Type B pancreatic cell (in vitro differentiated cells): Measurements from ENCODE around the gene DLL4. TPM values are rescaled to one million over a fixed set of nuclear protein-coding genes. Genes with fewer than 3 reads are reported as not detected.

Experiments
- DNase-seq: peaks from one replicate; pipeline ENCODE4 v3.0.0; 2021; ENCODE audit warnings: mixed read lengths; ENCODE audit not compliant: unreplicated experiment; ENCODE audit errors: extremely low spot score
- H3K27ac Mint-ChIP-seq: 2 replicates; pipeline ENCODE4 v1.8.0; 2021; ENCODE audit warnings: mild to moderate bottlenecking, mixed read lengths
- H3K27me3 Mint-ChIP-seq: 2 replicates; pipeline ENCODE4 v1.8.0; 2021; ENCODE audit warnings: mixed read lengths
- H3K36me3 Mint-ChIP-seq: 2 replicates; pipeline ENCODE4 v1.8.0; 2021; ENCODE audit warnings: mixed read lengths
- H3K4me1 Mint-ChIP-seq: one replicate; pipeline ENCODE4 v1.8.0; 2021; ENCODE audit warnings: mixed read lengths; ENCODE audit not compliant: unreplicated experiment
- H3K4me3 Mint-ChIP-seq: 2 replicates; pipeline ENCODE4 v1.8.0; 2021; ENCODE audit warnings: mild to moderate bottlenecking, mixed read lengths
- H3K9me3 Mint-ChIP-seq: 2 replicates; pipeline ENCODE4 v1.8.0; 2021; ENCODE audit warnings: mixed read lengths
- total RNA-seq: library from RNA; stranded (reverse); gene quantifications from 2 replicates; pipeline ENCODE4 v1.2.1, GENCODE V29; 2021; ENCODE audit warnings: low replicate concordance
- TF ChIP-seq, protein P1 (sequence below): fragments of 200-600 bp; sonication (generic); conservative IDR thresholded peaks from 2 replicates; pipeline ENCODE4 v1.5.0; 2021; ENCODE audit warnings: antibody characterized with exemption, mild to moderate bottlenecking

Gene DLL4
- total RNA-seq, 1 donor from 2014 or later = 2.9 TPM

GRCh38 chr15:40914486-40914885 lies 14.7 kb upstream of the DLL4 start:
- Mint-ChIP-seq H3K9me3 (no peaks in the 10 kb centered on the region), H3K4me3 (no peak overlapping the region), H3K27me3 (peaks cover 6% of the 10 kb centered on the region), H3K4me1 (peaks cover 22% of the 10 kb centered on the region), H3K36me3 (no peaks in the 10 kb centered on the region), H3K27ac (no peak overlapping the region)
- TF ChIP-seq, protein P1, sequence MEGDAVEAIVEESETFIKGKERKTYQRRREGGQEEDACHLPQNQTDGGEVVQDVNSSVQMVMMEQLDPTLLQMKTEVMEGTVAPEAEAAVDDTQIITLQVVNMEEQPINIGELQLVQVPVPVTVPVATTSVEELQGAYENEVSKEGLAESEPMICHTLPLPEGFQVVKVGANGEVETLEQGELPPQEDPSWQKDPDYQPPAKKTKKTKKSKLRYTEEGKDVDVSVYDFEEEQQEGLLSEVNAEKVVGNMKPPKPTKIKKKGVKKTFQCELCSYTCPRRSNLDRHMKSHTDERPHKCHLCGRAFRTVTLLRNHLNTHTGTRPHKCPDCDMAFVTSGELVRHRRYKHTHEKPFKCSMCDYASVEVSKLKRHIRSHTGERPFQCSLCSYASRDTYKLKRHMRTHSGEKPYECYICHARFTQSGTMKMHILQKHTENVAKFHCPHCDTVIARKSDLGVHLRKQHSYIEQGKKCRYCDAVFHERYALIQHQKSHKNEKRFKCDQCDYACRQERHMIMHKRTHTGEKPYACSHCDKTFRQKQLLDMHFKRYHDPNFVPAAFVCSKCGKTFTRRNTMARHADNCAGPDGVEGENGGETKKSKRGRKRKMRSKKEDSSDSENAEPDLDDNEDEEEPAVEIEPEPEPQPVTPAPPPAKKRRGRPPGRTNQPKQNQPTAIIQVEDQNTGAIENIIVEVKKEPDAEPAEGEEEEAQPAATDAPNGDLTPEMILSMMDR = peak; percentile 24
- DNase-seq = no peak

GRCh38 chr15:40915116-40915661 lies 14.0 kb upstream of the DLL4 start:
- Mint-ChIP-seq H3K27ac (no peak overlapping the region), H3K27me3 (peaks cover 10% of the 10 kb centered on the region), H3K4me3 (no peak overlapping the region), H3K36me3 (no peaks in the 10 kb centered on the region), H3K4me1 (peaks cover 15% of the 10 kb centered on the region), H3K9me3 (no peaks in the 10 kb centered on the region)
- DNase-seq = no peak
- TF ChIP-seq, protein P1 = no peak

- no peak overlapping the region for H3K27ac Mint-ChIP-seq
- H3K27me3 Mint-ChIP-seq = peaks cover 12% of the 10 kb centered on the region
- H3K4me3 Mint-ChIP-seq = no peak overlapping the region
- H3K36me3 Mint-ChIP-seq = no peaks in the 10 kb centered on the region
- no peaks in the 10 kb centered on the region for H3K9me3 Mint-ChIP-seq
- TF ChIP-seq, protein P1 = no peak
- no peak for DNase-seq
- peaks cover 11% of the 10 kb centered on the region for H3K4me1 Mint-ChIP-seq
These were observed 13.5 kb upstream of the DLL4 start for GRCh38 chr15:40915679-40916078.

DNA sequence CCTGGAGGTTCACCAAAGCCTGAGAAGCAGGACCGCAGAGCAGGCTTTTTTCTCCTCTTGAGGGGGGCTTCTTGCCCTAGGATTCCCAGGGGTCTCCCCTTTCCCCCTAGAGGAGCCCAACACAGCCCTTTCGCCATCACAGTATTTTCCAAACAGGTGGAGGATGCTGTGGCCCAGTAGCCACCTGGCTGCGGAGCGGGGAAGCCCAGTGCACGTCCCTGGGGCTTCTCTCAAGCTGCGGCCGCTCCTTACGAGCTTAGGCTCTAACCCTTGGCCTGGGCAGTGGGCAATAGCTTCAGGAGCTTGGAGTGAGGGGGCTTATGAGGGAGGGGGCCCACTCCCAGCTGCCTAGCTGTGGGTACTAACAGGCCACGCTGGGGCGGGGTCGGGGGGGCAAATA lies 11.6 kb upstream of the DLL4 start:
- Mint-ChIP-seq H3K27ac (no peak overlapping the region), H3K9me3 (no peaks in the 10 kb centered on the region), H3K36me3 (no peaks in the 10 kb centered on the region), H3K4me1 (no peaks in the 10 kb centered on the region), H3K4me3 (no peak overlapping the region), H3K27me3 (peaks cover 26% of the 10 kb centered on the region)
- no peak for DNase-seq
- TF ChIP-seq, protein P1 = no peak

GRCh38 chr15:40918146-40918798 lies 10.9 kb upstream of the DLL4 start:
- peaks cover 31% of the 10 kb centered on the region for H3K27me3 Mint-ChIP-seq
- no peak overlapping the region for H3K27ac Mint-ChIP-seq
- TF ChIP-seq, protein P1 = no peak

More at GRCh38 chr15:40918146-40918798, 10.9 kb upstream of the DLL4 start:
- peak; percentile 63 for DNase-seq
- Mint-ChIP-seq H3K4me1 (no peaks in the 10 kb centered on the region), H3K4me3 (no peak overlapping the region), H3K36me3 (no peaks in the 10 kb centered on the region), H3K9me3 (no peaks in the 10 kb centered on the region)
